Epithelial cell of proximal tubule (primary cell): ENCODE data around the gene PLCD3. TPM values are rescaled to one million over a fixed set of nuclear protein-coding genes. Genes with fewer than 3 reads are reported as not detected.

Source experiments
- DNase-seq: peaks from one replicate; pipeline ENCODE4 v3.0.0-alpha.2; 2011; ENCODE audit warnings: low read depth
- H3K4me3 ChIP-seq: 2 replicates; pipeline ENCODE4 v1.5.1; 2011; ENCODE audit warnings: low read depth, mild to moderate bottlenecking, low read length
- total RNA-seq: library from RNA; depleted of rRNA; stranded (reverse); fragments of >200 nt; gene quantifications from 2 replicates; pipeline ENCODE4 v1.2.3, GENCODE V29; 2015
- TF ChIP-seq, protein P1 (sequence below): conservative IDR thresholded peaks from 2 replicates; pipeline ENCODE4 v1.5.1; 2012; ENCODE audit warnings: low read depth, mild to moderate bottlenecking, low read length

Gene PLCD3
- total RNA-seq, 1 donor from 2014 or later, result 107 TPM

DNA sequence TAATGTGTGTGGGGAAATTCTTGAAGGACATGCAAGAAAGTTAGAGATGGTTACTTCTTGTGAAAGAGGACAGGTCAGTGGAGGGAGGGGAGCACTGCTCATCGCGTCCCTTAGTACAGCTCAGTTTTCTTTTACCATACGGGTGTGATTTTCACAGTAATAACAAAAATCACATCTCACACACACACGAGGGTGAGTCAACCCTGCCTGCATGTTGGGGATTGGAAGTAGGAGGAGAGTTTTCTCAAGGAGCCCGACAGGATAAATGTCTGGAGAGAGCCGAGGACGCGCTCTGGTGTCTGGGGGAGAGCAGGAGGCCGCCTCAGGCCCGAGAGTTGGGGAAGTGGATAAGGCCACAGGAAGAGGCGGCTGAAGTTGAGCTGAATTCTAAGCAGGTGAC, 16.4 kb downstream of the PLCD3 start:
- no peak for DNase-seq
- H3K4me3 ChIP-seq, result no peak overlapping the region
- TF ChIP-seq, protein P1, sequence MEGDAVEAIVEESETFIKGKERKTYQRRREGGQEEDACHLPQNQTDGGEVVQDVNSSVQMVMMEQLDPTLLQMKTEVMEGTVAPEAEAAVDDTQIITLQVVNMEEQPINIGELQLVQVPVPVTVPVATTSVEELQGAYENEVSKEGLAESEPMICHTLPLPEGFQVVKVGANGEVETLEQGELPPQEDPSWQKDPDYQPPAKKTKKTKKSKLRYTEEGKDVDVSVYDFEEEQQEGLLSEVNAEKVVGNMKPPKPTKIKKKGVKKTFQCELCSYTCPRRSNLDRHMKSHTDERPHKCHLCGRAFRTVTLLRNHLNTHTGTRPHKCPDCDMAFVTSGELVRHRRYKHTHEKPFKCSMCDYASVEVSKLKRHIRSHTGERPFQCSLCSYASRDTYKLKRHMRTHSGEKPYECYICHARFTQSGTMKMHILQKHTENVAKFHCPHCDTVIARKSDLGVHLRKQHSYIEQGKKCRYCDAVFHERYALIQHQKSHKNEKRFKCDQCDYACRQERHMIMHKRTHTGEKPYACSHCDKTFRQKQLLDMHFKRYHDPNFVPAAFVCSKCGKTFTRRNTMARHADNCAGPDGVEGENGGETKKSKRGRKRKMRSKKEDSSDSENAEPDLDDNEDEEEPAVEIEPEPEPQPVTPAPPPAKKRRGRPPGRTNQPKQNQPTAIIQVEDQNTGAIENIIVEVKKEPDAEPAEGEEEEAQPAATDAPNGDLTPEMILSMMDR, result no peak

DNA sequence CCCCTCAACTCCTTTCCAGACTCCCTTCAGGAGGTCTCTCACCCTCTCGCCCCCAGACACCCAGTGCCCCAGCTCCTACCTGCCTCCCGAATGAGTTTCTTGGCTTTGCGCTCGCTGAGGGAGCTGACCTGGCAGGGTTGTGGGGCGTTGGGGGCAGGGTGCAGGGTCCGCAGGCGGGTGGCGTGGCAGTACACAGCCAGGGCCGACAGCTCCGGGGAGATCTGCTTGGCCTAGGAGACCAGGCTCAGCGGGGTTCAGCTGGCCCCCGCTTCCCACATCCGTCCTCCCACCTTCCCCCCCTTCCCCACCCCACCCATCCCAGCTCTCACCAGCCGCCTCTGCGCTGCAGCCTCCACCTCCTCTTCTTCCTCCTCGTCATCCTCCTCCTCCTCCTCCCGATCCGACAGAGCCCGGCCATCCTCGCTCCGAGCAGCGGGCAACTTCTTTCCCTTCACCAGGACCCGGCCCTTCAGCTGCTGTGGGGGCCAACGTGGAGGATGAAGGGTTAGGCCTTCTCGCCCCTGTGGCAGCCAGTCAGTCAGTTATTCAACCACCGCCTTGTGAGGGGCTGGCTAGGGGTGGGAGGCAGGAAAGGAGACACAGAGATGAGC, 17.2 kb downstream of the PLCD3 start:
- TF ChIP-seq, protein P1, result no peak
- no peak overlapping the region for H3K4me3 ChIP-seq
- DNase-seq, result no peak

DNA sequence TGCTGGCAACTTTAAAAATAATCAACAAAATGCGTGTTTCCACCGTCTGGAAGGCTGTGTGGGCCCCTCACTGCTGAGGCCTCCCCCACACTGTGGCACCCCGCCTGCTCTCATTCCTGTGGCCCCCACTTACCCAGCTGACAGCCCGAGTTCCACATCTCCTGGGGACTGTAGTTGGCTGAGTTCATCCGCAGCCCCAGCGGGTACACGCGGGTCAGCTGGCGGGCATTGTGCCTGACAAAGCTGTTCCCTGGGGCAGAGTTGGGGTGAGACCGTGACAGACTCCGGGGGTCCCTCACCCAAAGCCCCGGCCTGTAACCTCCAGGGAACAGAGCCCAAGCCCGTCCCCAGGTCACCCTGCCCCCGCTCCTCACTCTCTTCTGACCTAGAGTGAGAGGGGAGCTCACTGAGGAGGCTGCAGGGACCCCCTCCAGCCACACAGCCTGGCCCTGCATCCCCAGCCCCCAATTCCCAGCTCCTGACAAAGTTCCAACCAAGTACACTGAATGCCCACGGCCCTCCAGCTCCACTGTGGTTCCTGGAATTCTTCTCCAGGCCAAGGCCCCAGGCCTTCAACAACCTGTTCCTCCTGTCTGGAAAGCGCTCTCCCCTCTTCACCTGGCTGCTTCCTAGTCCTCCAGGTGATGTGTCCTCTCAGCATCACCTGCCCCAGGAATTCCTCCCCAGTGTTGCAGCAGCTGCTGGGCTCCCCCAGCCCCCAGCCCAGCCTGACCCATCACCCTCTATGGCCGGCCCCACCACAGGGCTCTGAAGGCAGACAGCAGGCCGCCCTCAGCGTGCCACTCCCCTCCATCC, 18.0 kb downstream of the PLCD3 start:
- no peak for DNase-seq
- no peak overlapping the region for H3K4me3 ChIP-seq
- TF ChIP-seq, protein P1, result no peak

DNA sequence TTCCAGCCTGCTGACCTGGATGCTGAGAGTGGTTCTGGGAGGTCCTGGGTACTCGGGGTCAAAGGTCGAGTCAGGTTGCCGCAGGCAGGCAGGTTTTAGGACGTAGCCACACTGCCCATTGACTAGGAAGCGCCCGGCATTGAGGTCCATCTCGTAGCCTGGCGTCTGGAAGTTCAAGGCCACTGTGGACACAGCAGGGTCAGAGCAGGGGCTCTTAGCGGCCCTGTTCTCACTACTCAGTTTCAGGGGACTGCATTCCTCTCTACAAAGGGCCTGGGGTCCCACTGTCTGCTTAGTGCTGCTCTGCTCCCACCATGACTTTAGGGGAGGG, 18.9 kb downstream of the PLCD3 start:
- no peak overlapping the region for H3K4me3 ChIP-seq
- TF ChIP-seq, protein P1, result no peak
- no peak for DNase-seq

DNA sequence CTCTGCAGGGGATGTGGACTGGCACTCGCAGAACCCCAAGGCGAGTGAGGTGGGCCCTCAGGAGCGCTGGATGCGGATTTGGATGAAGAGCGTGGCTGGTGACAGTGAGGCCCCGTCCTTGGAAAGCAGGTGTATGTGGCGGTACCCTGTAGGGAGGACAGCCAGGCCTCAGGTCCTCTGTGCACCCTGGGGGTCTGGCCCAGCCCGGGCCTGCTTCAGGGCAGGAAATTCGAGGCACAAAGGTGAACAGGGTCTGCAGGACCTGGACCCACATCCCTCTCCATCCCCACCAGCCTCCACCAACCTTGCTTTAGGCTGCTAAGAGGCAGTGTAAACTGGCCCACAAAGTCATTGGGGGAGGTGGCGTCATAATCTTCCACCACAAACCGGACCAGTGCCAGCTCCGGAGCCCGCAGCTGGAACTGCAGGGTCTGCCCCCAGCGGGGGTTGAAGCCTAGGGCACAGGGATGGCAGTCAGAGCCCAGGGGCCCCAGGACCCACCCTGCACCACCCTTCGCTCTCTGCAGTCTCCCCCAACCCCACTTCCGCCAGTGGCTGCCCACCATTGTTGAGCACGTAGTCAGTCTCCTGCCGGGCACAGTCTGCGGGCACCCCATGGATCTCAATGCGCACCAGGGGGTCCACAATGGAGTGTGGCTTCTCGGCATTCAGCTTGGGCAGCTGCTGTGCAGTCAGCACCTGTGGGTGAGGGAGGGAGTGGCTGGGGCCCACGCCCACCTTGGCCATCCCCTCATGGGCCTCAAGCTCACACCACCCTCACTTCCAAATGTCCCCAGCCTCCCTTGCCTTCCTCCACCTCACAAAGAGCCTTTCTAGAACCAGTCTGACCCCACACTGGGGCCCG, 19.5 kb downstream of the PLCD3 start:
- TF ChIP-seq, protein P1, result no peak
- H3K4me3 ChIP-seq, result no peak overlapping the region
- DNase-seq, result no peak

DNA sequence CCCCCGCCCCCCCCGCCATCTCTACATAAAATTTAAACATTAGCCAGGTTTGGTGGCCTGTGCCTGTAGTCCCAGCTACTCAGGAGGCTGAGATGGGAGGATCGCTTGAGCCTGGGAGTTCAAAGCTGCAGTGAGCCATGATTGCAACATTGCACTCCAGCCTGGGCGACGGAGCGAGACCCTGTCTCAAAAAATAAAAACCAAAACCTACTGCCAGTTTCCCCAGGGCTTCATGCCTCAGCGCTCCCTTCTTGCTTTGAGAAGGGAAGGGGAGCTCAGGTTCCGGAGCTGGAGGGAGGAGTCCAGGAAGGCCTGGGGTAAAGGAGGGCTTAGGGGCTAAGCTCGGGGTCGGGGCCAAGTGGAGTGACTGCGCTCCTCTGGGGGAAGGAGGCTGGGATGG, 20.5 kb downstream of the PLCD3 start:
- TF ChIP-seq, protein P1, result no peak
- no peak for DNase-seq
- H3K4me3 ChIP-seq, result no peak overlapping the region
